Measurements from ENCODE around the gene SPN.

DNA sequence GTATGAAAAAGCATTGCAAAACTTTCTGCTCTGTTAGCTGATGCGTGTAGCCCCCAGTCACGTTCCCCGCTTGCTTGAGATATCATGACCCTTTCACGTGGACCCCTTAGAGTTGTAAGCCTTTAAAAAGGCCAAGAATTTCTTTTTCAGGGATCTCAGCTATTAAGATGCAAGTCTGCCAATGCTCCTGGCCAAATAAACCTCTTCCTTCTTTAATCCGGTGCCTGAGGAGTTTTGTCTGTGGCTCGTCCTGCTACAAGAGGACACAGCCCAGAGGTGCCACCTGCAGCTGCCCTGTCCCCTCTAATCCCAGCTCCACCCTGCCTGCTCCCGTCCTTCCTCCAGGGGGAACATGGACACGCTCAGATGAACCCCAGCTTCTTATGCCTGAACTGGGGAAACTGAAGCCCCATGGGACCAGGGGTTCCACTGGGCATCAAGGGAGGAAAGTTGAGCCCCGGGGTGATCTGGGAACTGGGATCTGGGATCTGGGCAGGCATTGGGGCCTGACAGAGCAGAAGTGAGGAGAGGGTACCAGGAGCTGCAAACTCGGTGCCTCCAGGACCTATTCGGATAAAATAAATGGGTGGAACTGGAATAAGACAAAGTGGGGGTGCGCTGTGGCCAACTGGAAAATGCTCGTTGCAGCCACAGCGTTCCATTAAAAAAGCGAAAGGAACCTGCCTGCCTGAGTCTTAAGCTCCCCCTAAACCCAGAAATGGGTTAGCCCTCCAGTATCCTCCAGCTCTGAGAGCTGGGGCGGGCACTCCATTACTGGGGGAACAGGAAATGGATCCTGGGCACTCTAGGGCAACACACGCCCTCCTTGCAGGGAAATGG is 35.7 kb downstream of the SPN start:
- TF ChIP-seq, protein P1, sequence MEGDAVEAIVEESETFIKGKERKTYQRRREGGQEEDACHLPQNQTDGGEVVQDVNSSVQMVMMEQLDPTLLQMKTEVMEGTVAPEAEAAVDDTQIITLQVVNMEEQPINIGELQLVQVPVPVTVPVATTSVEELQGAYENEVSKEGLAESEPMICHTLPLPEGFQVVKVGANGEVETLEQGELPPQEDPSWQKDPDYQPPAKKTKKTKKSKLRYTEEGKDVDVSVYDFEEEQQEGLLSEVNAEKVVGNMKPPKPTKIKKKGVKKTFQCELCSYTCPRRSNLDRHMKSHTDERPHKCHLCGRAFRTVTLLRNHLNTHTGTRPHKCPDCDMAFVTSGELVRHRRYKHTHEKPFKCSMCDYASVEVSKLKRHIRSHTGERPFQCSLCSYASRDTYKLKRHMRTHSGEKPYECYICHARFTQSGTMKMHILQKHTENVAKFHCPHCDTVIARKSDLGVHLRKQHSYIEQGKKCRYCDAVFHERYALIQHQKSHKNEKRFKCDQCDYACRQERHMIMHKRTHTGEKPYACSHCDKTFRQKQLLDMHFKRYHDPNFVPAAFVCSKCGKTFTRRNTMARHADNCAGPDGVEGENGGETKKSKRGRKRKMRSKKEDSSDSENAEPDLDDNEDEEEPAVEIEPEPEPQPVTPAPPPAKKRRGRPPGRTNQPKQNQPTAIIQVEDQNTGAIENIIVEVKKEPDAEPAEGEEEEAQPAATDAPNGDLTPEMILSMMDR (conservative IDR thresholded peaks at IDR 0.05; ENCODE audit: low read depth, low read length), result no peak
- TF ChIP-seq EZH2 (IDR thresholded peaks at IDR 0.05; ENCODE audit: borderline replicate concordance, low read depth, low read length, poor library complexity, severe bottlenecking), result no peak

All from A673 (cell line).